HG03354 (cell line): ENCODE results near the gene PAAF1.

Experiments
- ATAC-seq: cut with Tn5 transposase; IDR thresholded peaks from one replicate; pipeline ENCODE4 v1.9.1; 2021; ENCODE audit warnings: mild to moderate bottlenecking; ENCODE audit not compliant: unreplicated experiment, poor library complexity, severe bottlenecking

Gene PAAF1

DNA sequence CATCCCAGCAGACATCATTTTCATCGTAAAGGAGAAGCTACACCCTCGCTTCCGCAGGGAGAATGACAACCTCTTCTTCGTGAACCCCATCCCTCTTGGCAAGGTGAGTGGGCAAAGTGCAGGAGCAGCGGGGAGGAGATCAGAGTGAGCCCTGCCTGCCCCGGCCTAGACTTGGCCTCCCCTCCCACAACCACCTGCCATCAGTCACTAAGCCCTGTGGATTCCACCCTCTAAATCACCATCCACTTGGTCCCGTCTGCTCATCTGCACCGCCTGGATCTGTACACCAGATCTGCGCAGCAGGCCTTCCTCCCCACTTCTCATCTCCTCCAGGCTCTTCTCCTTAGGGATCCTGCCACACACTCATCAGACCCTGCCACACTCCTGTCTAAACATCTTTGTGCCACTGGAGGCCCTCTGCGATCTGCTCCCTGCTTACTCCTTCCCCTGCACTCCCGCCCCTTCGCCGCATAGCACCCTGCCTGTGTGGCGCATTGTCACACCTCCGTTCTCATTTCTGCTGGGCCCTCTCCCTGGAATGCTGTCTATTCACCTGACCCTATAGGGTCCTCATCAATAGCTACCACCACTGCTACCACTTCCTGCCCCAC, 91.7 kb downstream of the PAAF1 start:
- ATAC-seq = no peak

DNA sequence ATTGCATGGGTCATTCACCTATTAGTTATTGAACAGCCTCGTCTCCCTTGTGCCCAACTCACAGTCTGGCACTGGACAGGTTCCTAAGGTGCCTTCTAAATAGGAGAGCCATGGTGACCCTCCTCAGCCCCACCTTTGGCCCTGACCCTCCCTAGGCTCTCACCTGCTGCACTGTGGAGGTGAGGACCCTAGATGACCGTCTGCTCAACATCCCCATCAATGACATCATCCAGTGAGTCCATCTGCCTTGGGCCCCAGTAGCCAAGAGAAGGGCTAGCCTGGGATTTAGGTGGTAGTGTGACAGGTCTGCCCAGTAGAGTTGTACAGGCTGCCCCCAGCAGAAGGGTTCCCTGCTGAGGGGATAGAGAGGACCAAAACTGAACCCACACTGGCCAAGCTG, 92.3 kb downstream of the PAAF1 start:
- no peak for ATAC-seq

DNA sequence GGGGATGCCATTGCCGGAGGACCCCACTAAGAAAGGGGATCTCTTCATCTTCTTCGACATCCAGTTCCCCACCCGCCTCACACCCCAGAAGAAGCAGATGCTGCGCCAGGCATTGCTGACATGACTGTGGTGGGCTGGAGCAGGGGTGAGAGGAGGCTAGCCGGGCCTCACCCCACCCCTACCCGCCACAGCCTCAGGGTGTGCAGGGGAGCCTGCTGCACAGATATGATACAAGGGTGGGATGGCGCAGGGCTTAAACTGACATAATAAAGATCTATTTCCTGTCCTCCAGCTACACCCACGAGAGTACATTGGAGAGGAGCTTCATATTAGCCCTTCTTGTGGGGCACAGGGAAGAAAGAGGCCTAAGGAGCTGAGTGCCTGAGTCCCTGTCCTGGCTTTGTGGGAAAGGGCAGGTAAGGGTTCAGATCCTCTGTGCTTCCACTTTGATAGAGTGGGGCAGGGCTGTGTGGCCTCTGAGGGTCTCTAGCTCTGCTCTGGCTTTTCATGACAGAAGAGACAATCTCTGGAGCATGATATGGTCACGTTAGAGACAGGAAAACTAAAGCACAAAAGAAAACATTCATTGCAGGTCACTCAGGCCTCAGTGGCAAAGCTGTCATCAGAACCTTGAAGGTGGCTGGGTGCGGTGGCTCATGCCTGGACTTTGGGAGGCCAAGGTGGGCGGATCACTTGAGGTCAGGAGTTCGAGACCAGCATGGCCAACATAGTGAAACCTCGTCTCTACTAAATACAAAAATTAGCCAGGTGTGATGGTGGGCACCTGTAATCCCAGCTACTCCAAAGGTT, 93.4 kb downstream of the PAAF1 start:
- no peak for ATAC-seq

DNA sequence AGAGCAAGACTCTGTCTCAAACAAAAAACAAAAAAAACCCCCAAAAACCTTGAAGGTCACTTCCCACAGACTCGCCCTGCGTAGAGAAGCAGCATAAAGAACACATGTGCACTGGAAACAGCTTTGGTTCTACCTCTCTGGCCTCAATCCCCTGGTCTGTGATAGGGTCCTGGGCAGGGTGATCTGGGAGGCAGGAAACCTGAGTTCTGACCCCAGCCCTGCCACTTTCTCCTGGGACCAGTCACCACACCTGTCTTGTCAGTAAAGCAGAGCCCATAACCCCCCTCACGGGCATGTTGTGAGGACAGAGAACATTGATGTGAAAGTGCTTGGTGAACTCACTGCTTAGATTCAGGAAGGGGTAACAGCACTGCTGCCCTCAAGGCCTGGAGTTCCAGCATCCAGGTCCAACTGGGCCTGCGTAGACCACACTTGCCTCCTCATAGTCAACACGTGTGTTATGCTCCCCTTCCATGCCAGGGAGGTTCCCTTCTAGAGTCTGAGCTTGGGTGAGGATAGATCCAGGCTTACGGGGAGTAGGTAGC, 94.4 kb downstream of the PAAF1 start:
- no peak for ATAC-seq

DNA sequence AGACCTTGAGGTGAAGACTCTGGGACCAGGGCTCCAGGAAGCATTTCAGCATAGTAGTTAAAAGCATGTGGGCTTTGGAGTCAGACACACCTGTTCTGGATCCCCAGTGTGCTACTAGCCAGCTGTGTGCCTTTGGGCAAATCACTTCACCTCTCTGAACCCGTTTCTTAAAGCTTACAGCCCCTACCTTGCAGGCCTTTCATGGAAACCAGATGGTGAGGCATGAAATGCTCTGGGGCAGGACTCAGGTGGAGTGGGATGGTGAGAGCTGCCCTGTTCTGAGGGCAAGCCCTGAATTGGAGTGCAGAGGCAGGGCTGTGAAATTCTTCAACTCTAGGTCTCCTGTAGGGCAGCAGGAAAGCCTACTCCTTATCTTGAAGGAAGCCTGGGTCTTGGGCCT, 95.4 kb downstream of the PAAF1 start:
- ATAC-seq = no peak

DNA sequence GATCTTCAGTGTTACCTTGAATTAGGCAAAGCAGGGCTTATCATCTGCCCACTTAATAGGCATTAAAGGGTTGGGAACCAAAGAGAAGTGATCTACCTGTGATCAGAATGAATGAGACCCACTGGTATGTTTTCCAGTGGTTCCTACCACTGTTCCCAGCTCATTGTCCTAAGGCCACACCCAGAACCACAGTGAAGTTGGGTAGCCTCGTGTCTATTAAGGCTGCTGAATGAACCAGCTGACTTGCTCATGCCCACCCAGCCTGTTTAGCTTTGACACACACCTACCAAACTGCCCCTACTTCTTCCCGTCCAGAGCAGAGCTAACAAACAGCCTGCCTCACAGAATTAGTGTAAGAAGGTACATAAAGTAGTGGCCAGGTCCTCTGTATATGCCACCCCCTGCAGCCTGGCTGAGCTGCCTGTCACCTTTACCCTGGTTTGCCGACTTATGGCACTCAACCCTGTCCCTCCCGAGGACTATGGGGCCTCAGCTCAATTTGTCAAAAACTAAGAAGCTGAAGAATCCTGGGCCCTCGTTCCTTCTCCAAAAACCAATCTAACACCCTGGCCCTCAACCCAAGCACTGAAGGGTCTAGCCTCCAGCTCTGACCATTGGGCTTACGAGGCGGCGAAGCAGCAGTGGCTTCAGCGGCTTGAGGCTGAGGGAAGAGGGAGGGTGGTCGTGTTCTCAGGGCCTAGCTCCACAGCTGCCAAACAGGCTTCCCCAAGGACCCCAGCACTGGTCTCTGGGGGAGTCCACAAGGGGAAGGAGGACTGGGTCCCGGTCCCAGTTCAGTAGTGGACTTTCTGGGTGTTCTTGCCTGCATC, 96.0 kb downstream of the PAAF1 start:
- ATAC-seq = no peak

DNA sequence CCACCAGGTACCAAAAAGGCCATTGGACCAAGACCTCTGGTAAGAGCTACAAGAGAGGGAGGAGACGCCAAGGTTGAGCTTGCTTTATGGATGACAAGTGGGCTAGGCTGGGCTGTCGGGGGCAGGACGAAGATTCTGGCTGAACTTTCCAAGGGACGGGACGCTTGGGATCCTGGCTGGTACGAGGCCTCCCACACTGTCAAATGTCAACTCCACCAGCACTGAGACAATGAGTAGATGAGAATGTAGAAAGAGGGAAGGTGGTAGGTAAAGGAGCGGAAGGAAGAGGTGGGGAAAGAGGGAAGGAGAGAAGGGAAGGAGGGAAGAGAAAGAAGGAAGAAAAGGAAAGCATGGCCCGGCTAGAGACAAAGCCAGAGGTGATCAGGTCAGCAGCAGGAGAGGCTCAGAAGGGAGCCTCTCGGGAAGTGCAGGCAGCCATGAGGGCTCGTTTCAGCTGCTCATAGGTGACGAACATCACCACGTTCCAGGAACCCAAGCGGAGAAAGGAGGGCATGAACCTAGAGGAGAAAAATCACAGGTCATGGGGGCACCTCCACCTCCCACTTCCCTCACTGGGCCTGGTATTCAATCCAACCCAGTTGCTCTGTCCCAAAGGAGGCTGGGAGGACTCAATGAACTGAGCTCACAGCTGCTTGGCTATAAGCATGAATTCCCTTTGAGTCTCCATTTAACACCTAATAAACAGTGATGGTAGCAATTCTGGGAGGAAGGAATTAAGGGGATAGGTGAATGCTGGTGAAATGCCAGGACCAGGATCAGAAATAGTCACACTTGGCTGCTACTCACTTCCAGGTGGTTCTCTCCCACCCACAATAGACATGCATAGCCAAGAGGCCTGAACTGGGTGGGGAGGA, 98.0 kb downstream of the PAAF1 start:
- no peak for ATAC-seq

DNA sequence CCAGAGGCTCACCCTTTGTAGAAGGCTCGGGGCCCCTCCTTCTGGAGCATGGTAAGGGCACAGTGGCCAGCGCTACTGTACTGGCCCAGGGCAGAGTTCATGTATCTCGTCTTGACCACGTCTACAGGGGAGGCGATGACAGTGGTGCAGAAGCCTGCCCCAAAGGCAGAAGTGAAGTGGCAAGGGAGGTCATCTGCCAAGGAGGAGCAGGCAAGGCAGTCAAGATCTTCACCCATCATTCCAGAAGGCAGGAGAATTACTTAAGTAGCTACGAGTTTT, 98.6 kb downstream of the PAAF1 start:
- ATAC-seq = no peak

DNA sequence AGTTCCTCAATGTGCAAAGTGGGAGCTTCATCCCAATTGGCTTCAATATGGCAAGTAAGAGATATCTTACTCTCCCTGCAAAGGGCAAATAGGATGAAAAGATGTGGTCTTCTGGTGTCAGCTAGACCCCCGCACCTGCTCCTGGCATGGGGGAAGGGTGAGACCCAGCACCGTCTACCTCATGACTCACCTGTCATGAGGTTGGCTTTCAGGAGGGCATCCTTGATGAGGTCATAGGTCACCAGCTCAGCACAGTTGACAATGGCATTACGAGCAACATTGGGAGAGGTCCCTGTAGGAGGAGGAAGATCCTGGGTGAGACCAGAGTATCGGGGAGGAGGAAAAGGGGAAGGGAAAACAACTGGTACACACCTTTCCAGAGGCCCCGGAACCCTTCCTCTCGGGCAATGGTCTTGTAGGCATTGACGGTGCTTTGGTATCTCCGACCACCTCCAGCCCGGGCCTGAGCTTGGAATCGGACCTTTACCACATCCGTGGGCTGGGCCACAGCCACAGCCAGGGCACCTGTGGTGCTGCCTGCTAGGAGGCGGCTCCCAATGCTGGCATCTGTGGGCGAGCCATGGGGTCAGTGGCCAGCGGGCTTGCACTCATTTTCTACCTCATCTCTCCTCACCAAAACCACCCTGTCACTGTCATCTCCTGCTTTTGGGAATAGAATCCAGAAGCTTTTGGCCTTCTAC, 99.8 kb downstream of the PAAF1 start:
- no peak for ATAC-seq

DNA sequence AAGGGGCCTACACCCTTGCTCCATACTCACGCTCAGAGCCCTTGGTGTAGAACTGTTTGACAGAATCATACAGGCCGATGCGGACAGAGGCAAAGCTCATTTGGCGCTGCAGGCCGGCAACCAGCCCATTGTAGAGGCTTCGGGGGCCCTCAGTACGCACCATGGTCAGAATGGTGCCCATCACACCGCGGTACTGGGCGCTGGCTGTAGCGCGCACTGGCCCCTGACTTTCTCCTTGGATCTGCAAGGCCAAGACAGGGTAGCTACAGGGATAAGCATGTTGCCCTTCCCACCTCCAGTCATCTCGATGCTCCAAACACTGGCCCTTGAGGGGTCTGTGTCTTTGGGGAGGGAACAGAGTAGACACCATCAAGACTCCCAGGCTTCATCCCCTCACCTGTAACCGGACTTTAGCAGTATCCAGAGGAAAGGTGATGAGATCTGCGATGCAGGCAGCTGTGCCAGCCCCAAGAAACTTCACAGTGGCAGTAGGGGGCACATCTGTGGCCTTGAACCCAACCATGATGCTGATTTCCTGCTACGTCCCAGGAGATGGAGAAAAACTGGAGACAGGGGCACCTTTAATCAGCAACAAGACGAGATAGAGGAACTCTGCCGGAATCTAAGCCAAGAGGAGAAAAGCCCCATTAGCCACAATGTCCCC, 101.2 kb downstream of the PAAF1 start:
- ATAC-seq = no peak

DNA sequence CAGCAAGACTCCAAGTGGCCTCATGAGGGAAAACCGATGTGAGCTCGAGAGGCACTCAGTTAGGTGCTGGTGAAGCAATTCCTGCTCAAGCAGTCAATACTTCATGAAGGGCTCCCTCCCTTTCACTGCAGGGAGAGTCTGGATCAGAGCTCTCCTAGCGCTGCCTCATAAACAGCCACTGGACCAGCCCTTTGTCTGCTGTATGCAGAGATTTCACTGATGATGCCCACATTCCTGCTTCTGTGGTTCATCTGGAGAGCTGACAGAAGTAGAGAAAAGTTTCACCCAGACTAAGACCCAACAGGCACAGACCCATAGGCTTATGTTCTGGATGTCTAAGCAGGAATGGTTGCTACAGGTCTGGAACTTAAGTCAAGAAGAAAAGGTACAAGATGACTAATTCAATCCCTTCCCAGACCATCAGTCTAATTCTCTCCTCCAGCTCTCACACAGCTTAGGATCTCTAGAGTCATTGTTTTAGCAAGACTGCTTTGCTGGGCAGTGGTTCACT, 101.8 kb downstream of the PAAF1 start:
- no peak for ATAC-seq

DNA sequence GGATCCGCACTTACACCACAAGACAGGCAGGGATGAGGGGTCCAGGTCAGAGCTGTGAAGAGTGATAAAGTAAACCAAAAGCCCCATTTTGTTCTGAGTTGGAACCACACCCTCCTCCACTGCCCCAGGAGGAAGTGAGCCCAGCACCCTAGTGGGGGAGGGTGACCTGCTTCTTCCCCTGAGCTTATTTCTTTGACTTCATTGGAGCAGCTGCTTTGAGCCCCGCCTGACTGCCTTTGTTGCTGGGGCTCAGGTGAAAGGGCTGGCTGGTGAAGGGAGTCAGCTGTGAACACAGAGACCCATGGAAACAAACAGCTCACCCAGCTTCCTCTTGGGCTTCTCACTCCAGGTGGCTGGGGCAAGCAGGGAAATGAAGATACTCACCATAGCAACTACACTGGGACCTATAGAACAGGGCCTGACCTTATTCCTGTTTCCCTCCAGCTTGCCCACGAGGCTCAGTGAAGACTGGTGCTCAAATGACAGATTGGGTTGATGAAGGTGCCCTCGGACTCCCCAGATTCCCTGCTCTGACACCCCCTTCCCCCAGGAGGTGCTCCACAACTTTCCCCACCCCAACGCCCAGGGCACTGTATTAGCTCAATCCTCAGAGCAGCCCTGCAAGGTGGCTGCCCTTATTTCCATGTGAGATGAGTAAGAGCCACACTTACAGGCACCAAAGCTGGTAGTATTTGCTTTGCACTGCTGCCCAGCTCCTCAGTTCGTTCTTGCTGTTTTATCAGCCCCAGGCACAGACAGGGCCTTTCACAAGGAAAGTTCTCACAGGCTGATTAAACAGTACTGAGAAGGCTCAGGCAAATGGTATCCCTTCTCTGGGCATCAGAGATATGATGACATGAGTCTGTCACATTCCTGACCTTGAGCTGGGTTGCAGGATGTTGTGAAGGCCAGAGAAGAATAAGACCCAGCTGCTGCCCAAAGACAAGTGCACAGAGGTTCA, 103.5 kb downstream of the PAAF1 start:
- ATAC-seq = peak; percentile 55
